Cardiac muscle cell (in vitro differentiated cells and primary cell): ENCODE measurements around the gene DPEP1. TPM values are rescaled to one million over a fixed set of nuclear protein-coding genes. Genes with fewer than 3 reads are reported as not detected.
"Not testable (repeated sequence)": the region's sequence is repeated elsewhere in the genome, so short reads cannot be mapped to it uniquely, and the experiment has no call there.

Experiments
- DNase-seq, 2 donors: peaks; one replicate each; pipeline versions ENCODE4 v3.0.0 to v3.0.0-alpha.2; 2010 to 2017; ENCODE audit warnings: low read depth in 1 of 2, low spot score in 1 of 2
- H3K27ac ChIP-seq: fragments of 200-600 bp; sonication (generic); 2 replicates; pipeline ENCODE4 v1.5.1; 2016
- H3K27me3 ChIP-seq: fragments of 200-600 bp; sonication (generic); 2 replicates; pipeline ENCODE4 v1.6.0; 2016; ENCODE audit warnings: control low read depth
- H3K36me3 ChIP-seq: fragments of 200-600 bp; sonication (generic); 2 replicates; pipeline ENCODE4 v1.5.1; 2016; ENCODE audit warnings: control low read depth
- H3K4me1 ChIP-seq: fragments of 200-600 bp; sonication (generic); 2 replicates; pipeline ENCODE4 v1.8.1; 2017; ENCODE audit warnings: low read depth, mild to moderate bottlenecking, mixed run types
- H3K4me3 ChIP-seq: fragments of 200-600 bp; sonication (generic); 2 replicates; pipeline ENCODE4 v1.5.1; 2016; ENCODE audit warnings: mild to moderate bottlenecking
- H3K9me3 ChIP-seq: fragments of 200-600 bp; sonication (generic); 2 replicates; pipeline ENCODE4 v1.5.1; 2017; ENCODE audit warnings: low read depth, mild to moderate bottlenecking, control low read depth
- polyA plus RNA-seq: library from polyadenylated mRNA; unstranded; fragments of >200 nt; fragmentation: Nextera tagmentation; extraction: Ambion mirVana; gene quantifications from 2 replicates; pipeline ENCODE4 v1.2.1, GENCODE V29; 2016
- total RNA-seq: library from RNA; depleted of rRNA; stranded (reverse); fragments of >200 nt; gene quantifications from 2 replicates; pipeline ENCODE4 v1.2.3, GENCODE V29; 2016
- TF ChIP-seq, protein P1 (sequence below): IDR thresholded peaks from 2 replicates; pipeline ENCODE4 v1.5.1; 2012; ENCODE audit warnings: low read depth, mild to moderate bottlenecking, low read length

DPEP1 gene
- total and polyA plus RNA-seq, 2 experiments from 2014 or later, result 2.1 to 2.2 TPM

DNA sequence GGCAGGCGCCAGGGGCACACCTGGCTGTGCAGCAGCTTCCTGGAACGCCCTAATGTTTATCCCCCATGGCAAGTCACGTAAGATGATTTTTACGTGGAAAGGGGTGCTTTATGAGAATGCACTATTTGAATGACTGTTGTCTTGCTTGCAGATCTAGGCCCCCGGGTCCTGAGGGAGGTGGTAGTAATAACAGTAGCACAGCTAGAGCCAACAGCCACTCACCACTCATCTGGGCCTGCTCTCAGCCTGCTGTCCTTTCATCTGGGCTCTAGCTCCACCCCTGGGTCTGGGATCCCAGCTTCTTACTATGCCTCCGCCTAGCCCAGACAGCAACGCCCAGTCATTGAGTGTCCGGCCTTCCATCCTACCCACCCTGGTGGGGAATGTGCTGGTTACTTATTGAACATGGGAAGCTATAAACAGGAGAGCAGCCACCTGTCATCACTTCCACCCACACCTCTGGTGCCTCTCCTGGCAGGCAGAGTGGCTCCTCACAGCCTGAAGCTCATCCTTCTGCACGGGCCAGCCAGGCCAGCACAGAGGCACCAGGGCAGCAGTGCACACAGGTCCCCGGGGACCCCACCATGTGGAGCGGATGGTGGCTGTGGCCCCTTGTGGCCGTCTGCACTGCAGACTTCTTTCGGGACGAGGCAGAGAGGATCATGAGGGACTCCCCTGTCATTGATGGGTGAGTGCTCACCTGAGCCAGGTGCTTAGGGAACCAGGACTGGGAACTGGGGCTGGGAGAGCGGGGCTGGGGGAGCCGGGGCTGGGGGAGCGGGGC, 16.6 kb downstream of the DPEP1 start:
- peaks cover 12% of the 10 kb centered on the region for H3K27me3 ChIP-seq

DNA sequence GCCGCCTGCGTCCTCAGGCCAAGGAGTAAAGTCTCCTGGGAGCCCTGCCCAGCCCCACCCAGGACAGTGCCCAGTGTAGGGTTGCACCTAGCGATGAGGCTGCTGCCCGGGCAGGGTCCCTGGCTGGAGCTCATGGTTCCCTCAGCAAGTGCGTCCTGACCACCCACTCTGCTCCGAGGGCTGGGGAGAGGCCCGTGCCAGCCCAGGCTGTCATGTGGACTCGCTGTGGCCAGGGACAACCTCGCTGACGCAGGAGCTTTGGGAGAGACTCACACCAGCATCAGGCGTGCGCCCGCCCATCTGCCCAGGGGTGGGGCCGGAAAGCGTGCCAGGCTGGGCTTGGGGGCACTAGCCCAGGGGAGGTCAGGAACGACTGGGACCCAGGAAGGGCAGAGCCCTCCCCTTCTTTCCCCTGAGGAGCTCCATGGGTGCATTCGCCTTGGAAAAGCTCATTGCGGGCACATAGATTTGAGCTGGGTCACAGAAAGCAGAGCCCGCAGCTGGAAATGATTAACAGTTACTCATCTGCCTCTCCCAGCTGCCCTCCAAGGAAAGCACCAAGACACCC, 19.7 kb downstream of the DPEP1 start:
- H3K4me3 ChIP-seq, result no peak overlapping the region
- DNase-seq, result no peak
- TF ChIP-seq, protein P1, sequence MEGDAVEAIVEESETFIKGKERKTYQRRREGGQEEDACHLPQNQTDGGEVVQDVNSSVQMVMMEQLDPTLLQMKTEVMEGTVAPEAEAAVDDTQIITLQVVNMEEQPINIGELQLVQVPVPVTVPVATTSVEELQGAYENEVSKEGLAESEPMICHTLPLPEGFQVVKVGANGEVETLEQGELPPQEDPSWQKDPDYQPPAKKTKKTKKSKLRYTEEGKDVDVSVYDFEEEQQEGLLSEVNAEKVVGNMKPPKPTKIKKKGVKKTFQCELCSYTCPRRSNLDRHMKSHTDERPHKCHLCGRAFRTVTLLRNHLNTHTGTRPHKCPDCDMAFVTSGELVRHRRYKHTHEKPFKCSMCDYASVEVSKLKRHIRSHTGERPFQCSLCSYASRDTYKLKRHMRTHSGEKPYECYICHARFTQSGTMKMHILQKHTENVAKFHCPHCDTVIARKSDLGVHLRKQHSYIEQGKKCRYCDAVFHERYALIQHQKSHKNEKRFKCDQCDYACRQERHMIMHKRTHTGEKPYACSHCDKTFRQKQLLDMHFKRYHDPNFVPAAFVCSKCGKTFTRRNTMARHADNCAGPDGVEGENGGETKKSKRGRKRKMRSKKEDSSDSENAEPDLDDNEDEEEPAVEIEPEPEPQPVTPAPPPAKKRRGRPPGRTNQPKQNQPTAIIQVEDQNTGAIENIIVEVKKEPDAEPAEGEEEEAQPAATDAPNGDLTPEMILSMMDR, result no peak
- no peaks in the 10 kb centered on the region for H3K9me3 ChIP-seq
- H3K27me3 ChIP-seq, result peaks cover 12% of the 10 kb centered on the region
- no peak overlapping the region for H3K27ac ChIP-seq
- no peaks in the 10 kb centered on the region for H3K4me1 ChIP-seq
- no peaks in the 10 kb centered on the region for H3K36me3 ChIP-seq

More for the DNA sequence above, 16.6 kb downstream of the DPEP1 start:
- no peak overlapping the region for H3K4me3 ChIP-seq
- H3K36me3 ChIP-seq, result no peaks in the 10 kb centered on the region
- H3K27ac ChIP-seq, result no peak overlapping the region
- no peak for DNase-seq
- H3K4me1 ChIP-seq, result no peaks in the 10 kb centered on the region
- TF ChIP-seq, protein P1, result no peak
- no peaks in the 10 kb centered on the region for H3K9me3 ChIP-seq

DNA sequence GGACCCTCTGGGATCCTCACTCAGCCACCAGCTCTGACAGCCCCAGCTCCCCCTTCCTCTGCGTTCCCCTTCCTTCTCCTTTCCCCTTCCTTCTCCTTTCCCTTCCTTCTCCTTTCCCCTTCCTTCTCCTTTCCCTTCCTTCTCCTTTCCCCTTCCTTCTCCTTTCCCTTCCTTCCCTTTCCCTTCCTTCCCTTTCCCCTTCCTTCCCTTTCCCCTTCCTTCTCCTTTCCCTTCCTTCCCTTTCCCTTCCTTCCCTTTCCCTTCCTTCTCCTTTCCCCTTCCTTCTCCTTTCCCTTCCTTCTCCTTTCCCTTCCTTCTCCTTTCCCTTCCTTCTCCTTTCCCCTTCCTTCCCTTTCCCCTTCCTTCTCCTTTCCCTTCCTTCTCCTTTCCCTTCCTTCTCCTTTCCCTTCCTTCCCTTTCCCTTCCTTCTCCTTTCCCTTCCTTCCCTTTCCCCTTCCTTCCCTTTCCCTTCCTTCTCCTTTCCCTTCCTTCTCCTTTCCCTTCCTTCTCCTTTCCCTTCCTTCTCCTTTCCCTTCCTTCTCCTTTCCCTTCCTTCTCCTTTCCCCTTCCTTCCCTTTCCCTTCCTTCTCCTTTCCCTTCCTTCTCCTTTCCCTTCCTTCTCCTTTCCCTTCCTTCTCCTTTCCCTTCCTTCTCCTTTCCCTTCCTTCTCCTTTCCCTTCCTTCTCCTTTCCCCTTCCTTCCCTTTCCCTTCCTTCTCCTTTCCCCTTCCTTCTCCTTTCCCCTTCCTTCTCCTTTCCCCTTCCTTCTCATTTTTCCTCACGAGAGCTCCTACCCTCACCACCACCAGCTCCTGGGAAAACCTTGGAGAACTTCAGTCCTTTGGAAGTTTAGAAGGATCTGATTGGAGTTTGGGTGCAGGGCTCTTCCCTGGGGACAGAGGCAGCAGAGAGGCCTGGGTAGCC, 21.3 kb downstream of the DPEP1 start:
- DNase-seq, result not testable (repeated sequence)

DNA sequence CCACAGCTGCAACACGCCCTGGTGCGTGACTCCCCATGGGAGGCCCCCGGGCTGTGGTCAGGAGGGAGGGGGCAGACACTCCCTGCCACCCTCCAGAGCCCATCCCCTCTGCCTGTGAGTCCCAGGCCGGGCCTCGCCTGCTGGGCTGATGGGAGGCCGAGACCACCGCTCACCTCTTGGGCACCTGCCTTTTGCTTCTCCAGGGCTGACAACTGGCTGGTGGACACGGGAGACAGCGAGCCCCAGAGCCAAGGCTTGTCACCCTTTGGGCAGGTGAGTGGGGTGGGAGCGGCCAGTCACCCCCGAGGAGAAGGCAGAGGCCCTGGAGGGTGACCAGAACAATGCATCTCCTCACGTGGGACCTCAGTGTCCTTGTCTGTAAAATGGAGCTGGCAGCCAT, 23.2 kb downstream of the DPEP1 start:
- Histone ChIP-seq H3K27ac (no peak overlapping the region), H3K4me1 (peaks cover 7% of the 10 kb centered on the region), H3K36me3 (no peaks in the 10 kb centered on the region), H3K9me3 (no peaks in the 10 kb centered on the region), H3K27me3 (peaks cover 12% of the 10 kb centered on the region), H3K4me3 (no peak overlapping the region)
- TF ChIP-seq, protein P1, result no peak
- DNase-seq, result no peak

More for the DNA sequence above, 21.3 kb downstream of the DPEP1 start:
- H3K36me3 ChIP-seq, H3K9me3 ChIP-seq, H3K4me1 ChIP-seq, H3K27ac ChIP-seq, H3K4me3 ChIP-seq: not testable (repeated sequence)
- peaks cover 12% of the 10 kb centered on the region for H3K27me3 ChIP-seq

DNA sequence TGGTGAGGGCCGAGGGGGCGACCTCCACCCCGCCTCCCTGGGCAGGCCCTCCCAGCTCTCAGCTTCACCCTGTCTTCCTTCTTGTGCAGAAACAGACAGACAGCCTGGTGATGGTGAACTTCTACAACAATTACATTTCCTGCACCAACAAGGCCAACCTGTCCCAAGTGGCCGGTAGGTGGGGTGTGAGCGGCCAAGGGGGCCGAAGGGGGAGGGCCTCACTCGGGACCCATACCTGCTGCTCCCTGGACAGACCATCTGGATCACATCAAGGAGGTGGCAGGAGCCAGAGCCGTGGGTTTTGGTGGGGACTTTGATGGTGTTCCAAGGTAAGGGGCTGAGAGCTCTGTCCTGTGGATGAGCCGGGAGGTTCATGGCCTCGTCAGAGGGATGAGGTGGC, 23.9 kb downstream of the DPEP1 start:
- Histone ChIP-seq H3K27ac (no peak overlapping the region), H3K4me1 (peaks cover 7% of the 10 kb centered on the region), H3K27me3 (peaks cover 12% of the 10 kb centered on the region), H3K9me3 (no peaks in the 10 kb centered on the region), H3K4me3 (no peak overlapping the region), H3K36me3 (no peaks in the 10 kb centered on the region)
- TF ChIP-seq, protein P1, result no peak
- no peak for DNase-seq
